ENCODE measurements around the gene RBKS. TPM values are rescaled to one million over a fixed set of nuclear protein-coding genes. Genes with fewer than 3 reads are reported as not detected.

RBKS gene
- polyA plus RNA-seq, 1 donor (not counting 4 experiments of a cell fraction or from before 2014, with no cell fraction given): 1.9 TPM

DNA sequence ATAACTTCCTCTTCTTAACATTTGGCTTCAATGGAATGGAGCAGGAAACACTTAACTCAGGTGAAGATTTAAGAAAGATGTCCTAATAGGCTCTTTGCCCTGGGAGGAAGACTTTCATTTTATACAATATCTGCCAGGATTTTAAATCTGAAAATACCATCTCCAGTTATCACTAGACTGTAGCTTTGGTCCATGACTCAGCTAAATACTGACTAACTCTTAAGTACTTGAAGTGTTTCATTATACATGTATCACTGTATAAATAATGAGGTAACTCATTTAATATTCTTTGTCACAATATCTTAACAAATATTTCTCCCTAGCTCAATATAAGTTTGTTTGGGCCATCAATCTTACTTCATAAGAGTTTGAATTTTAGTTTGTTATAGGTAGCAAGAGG, 34.7 kb downstream of the RBKS start:
- DNase-seq (ENCODE audit: low read depth, low spot score): peak; percentile 38
- peaks cover 3% of the 10 kb centered on the region for H3K9me3 ChIP-seq (ENCODE audit: control insufficient read depth, low read depth, low read length)
- no peaks in the 10 kb centered on the region for H3K79me2 ChIP-seq (ENCODE audit: control insufficient read depth, insufficient read depth, low read length)
- H3K27ac ChIP-seq (ENCODE audit: control insufficient read depth, insufficient read depth, low read length): peak overlapping the region; percentile 63
- H3K36me3 ChIP-seq (ENCODE audit: control insufficient read depth in 2 of 2, extremely low read depth in 1 of 2, insufficient read depth in 2 of 2, low read length in 2 of 2): no peaks in the 10 kb centered on the region
- no peak overlapping the region for H2AFZ ChIP-seq (ENCODE audit: control insufficient read depth, low read length)
- no peaks in the 10 kb centered on the region for H3K9me1 ChIP-seq (ENCODE audit: control insufficient read depth, extremely low read depth, insufficient read depth, low read length)
- no peak overlapping the region for H3K4me3 ChIP-seq (ENCODE audit: control insufficient read depth in 2 of 3, extremely low read depth in 1 of 3, insufficient read depth in 2 of 3, low read depth in 1 of 3, low read length in 3 of 3)
- no peaks in the 10 kb centered on the region for H4K20me1 ChIP-seq (ENCODE audit: control insufficient read depth, extremely low read depth, insufficient read depth, low read length)
- no peak for FAIRE-seq
- dilution Hi-C loops (cut with MboI; ENCODE audit: extremely low pct_ligation_motif_present, low sequenced_read_pairs): no loop called here
- peaks cover 40% of the 10 kb centered on the region for H3K4me1 ChIP-seq (ENCODE audit: control insufficient read depth, extremely low read depth, insufficient read depth, low read length)
- no peaks in the 10 kb centered on the region for H3K27me3 ChIP-seq (ENCODE audit: control insufficient read depth, extremely low read depth, insufficient read depth, low read length)
- H3K4me2 ChIP-seq (ENCODE audit: control insufficient read depth, extremely low read depth, insufficient read depth, low read depth, low read length): peak overlapping the region; percentile 31
- no peak for TF ChIP-seq EZH2 (IDR thresholded peaks at IDR 0.05; ENCODE audit: low read length)
- TF ChIP-seq, protein P1, sequence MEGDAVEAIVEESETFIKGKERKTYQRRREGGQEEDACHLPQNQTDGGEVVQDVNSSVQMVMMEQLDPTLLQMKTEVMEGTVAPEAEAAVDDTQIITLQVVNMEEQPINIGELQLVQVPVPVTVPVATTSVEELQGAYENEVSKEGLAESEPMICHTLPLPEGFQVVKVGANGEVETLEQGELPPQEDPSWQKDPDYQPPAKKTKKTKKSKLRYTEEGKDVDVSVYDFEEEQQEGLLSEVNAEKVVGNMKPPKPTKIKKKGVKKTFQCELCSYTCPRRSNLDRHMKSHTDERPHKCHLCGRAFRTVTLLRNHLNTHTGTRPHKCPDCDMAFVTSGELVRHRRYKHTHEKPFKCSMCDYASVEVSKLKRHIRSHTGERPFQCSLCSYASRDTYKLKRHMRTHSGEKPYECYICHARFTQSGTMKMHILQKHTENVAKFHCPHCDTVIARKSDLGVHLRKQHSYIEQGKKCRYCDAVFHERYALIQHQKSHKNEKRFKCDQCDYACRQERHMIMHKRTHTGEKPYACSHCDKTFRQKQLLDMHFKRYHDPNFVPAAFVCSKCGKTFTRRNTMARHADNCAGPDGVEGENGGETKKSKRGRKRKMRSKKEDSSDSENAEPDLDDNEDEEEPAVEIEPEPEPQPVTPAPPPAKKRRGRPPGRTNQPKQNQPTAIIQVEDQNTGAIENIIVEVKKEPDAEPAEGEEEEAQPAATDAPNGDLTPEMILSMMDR (optimal IDR thresholded peaks at IDR 0.05 in 1 of 3, IDR thresholded peaks at IDR 0.05 in 1 of 3, conservative IDR thresholded peaks at IDR 0.05 in 1 of 3; ENCODE audit: extremely low read depth in 1 of 3, insufficient read depth in 2 of 3, low read length in 3 of 3): no peak
- no peak overlapping the region for H3K9ac ChIP-seq (ENCODE audit: control insufficient read depth, extremely low read depth, insufficient read depth, low read length)

GRCh38 chr2:27854229-27854862, 35.8 kb downstream of the RBKS start:
- dilution Hi-C loops (cut with MboI; ENCODE audit: extremely low pct_ligation_motif_present, low sequenced_read_pairs): no loop called here
- H3K79me2 ChIP-seq (ENCODE audit: control insufficient read depth, insufficient read depth, low read length): no peaks in the 10 kb centered on the region
- peaks cover 30% of the 10 kb centered on the region for H3K4me1 ChIP-seq (ENCODE audit: control insufficient read depth, extremely low read depth, insufficient read depth, low read length)
- no peak overlapping the region for H3K4me3 ChIP-seq (ENCODE audit: control insufficient read depth in 2 of 3, extremely low read depth in 1 of 3, insufficient read depth in 2 of 3, low read depth in 1 of 3, low read length in 3 of 3)
- no peak overlapping the region for H2AFZ ChIP-seq (ENCODE audit: control insufficient read depth, low read length)
- H3K4me2 ChIP-seq (ENCODE audit: control insufficient read depth, extremely low read depth, insufficient read depth, low read depth, low read length): no peak overlapping the region
- H3K9me1 ChIP-seq (ENCODE audit: control insufficient read depth, extremely low read depth, insufficient read depth, low read length): no peaks in the 10 kb centered on the region
- no peak for DNase-seq (ENCODE audit: low read depth, low spot score)
- no peaks in the 10 kb centered on the region for H3K27me3 ChIP-seq (ENCODE audit: control insufficient read depth, extremely low read depth, insufficient read depth, low read length)
- no peak for FAIRE-seq
- TF ChIP-seq, protein P1 (optimal IDR thresholded peaks at IDR 0.05 in 1 of 3, IDR thresholded peaks at IDR 0.05 in 1 of 3, conservative IDR thresholded peaks at IDR 0.05 in 1 of 3; ENCODE audit: extremely low read depth in 1 of 3, insufficient read depth in 2 of 3, low read length in 3 of 3): no peak
- TF ChIP-seq EZH2 (IDR thresholded peaks at IDR 0.05; ENCODE audit: low read length): no peak
- no peaks in the 10 kb centered on the region for H4K20me1 ChIP-seq (ENCODE audit: control insufficient read depth, extremely low read depth, insufficient read depth, low read length)
- H3K36me3 ChIP-seq (ENCODE audit: control insufficient read depth in 2 of 2, extremely low read depth in 1 of 2, insufficient read depth in 2 of 2, low read length in 2 of 2): no peaks in the 10 kb centered on the region
- no peak overlapping the region for H3K27ac ChIP-seq (ENCODE audit: control insufficient read depth, insufficient read depth, low read length)
- peaks cover 3% of the 10 kb centered on the region for H3K9me3 ChIP-seq (ENCODE audit: control insufficient read depth, low read depth, low read length)
- no peak overlapping the region for H3K9ac ChIP-seq (ENCODE audit: control insufficient read depth, extremely low read depth, insufficient read depth, low read length)

Data from keratinocyte (primary cell).